ENCODE measurements around the gene HNRNPUL1.

GRCh38 chr19:41226874-41227390 is 37.2 kb upstream of the HNRNPUL1 start:
- TF ChIP-seq, protein P1, sequence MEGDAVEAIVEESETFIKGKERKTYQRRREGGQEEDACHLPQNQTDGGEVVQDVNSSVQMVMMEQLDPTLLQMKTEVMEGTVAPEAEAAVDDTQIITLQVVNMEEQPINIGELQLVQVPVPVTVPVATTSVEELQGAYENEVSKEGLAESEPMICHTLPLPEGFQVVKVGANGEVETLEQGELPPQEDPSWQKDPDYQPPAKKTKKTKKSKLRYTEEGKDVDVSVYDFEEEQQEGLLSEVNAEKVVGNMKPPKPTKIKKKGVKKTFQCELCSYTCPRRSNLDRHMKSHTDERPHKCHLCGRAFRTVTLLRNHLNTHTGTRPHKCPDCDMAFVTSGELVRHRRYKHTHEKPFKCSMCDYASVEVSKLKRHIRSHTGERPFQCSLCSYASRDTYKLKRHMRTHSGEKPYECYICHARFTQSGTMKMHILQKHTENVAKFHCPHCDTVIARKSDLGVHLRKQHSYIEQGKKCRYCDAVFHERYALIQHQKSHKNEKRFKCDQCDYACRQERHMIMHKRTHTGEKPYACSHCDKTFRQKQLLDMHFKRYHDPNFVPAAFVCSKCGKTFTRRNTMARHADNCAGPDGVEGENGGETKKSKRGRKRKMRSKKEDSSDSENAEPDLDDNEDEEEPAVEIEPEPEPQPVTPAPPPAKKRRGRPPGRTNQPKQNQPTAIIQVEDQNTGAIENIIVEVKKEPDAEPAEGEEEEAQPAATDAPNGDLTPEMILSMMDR (IDR thresholded peaks at IDR 0.05), result no peak
- TF ChIP-seq EP300 (IDR thresholded peaks at IDR 0.05), result no peak
- no peak for TF ChIP-seq POLR2A (IDR thresholded peaks at IDR 0.05)

Measured in suprapubic skin (tissue), 3 donors.